Measurements from ENCODE around the gene ANGEL2. TPM values are rescaled to one million over a fixed set of nuclear protein-coding genes. Genes with fewer than 3 reads are reported as not detected.

The ANGEL2 gene
- total RNA-seq, 1 donor from 2014 or later, result 45.2 TPM

- H3K36me3 Mint-ChIP-seq, result peaks cover 27% of the 10 kb centered on the region
- no peaks in the 10 kb centered on the region for H3K4me1 Mint-ChIP-seq
- DNase-seq (ENCODE audit: low spot score in 2 of 2, unreplicated experiment in 2 of 2), result no peak
- no peaks in the 10 kb centered on the region for H3K9me3 Mint-ChIP-seq
- peak overlapping the region; percentile 27 for H3K27ac Mint-ChIP-seq
- TF ChIP-seq CTCF (IDR thresholded peaks at IDR 0.05; ENCODE audit: unreplicated experiment), result no peak
- no peak overlapping the region for H3K4me3 Mint-ChIP-seq
- H3K27me3 Mint-ChIP-seq (ENCODE audit: low read depth), result no peaks in the 10 kb centered on the region
Measured at GRCh38 chr1:212987702-212988322, 27.9 kb downstream of the ANGEL2 start.

- DNase-seq (ENCODE audit: low spot score in 2 of 2, unreplicated experiment in 2 of 2), result no peak
- no peak overlapping the region for H3K27ac Mint-ChIP-seq
- H3K27me3 Mint-ChIP-seq (ENCODE audit: low read depth), result no peaks in the 10 kb centered on the region
- no peaks in the 10 kb centered on the region for H3K9me3 Mint-ChIP-seq
- H3K4me3 Mint-ChIP-seq, result no peak overlapping the region
- peaks cover 3% of the 10 kb centered on the region for H3K4me1 Mint-ChIP-seq
- peaks cover 21% of the 10 kb centered on the region for H3K36me3 Mint-ChIP-seq
- no peak for TF ChIP-seq CTCF (IDR thresholded peaks at IDR 0.05; ENCODE audit: unreplicated experiment)
Measured at GRCh38 chr1:212986551-212986950, 29.1 kb downstream of the ANGEL2 start.

GRCh38 chr1:212984522-212985291, 31.0 kb downstream of the ANGEL2 start:
- no peak for TF ChIP-seq CTCF (IDR thresholded peaks at IDR 0.05; ENCODE audit: unreplicated experiment)
- Mint-ChIP-seq H3K27ac (peak overlapping the region; percentile 10), H3K4me3 (no peak overlapping the region), H3K27me3 (ENCODE audit: low read depth) (no peaks in the 10 kb centered on the region), H3K9me3 (no peaks in the 10 kb centered on the region), H3K4me1 (peaks cover 16% of the 10 kb centered on the region), H3K36me3 (peaks cover 28% of the 10 kb centered on the region)
- DNase-seq (ENCODE audit: low spot score in 2 of 2, unreplicated experiment in 2 of 2), result no peak

- no peaks in the 10 kb centered on the region for H3K9me3 Mint-ChIP-seq
- H3K4me3 Mint-ChIP-seq, result no peak overlapping the region
- TF ChIP-seq CTCF (IDR thresholded peaks at IDR 0.05; ENCODE audit: unreplicated experiment), result no peak
- no peak for DNase-seq (ENCODE audit: low spot score in 2 of 2, unreplicated experiment in 2 of 2)
- H3K4me1 Mint-ChIP-seq, result peaks cover 16% of the 10 kb centered on the region
- H3K36me3 Mint-ChIP-seq, result peaks cover 28% of the 10 kb centered on the region
- H3K27ac Mint-ChIP-seq, result no peak overlapping the region
- no peaks in the 10 kb centered on the region for H3K27me3 Mint-ChIP-seq (ENCODE audit: low read depth)
Measured at GRCh38 chr1:212983482-212983881, 32.2 kb downstream of the ANGEL2 start.

- H3K4me3 Mint-ChIP-seq, result no peak overlapping the region
- no peak for TF ChIP-seq CTCF (IDR thresholded peaks at IDR 0.05; ENCODE audit: unreplicated experiment)
- peaks cover 16% of the 10 kb centered on the region for H3K4me1 Mint-ChIP-seq
- no peak for DNase-seq (ENCODE audit: low spot score in 2 of 2, unreplicated experiment in 2 of 2)
- H3K27ac Mint-ChIP-seq, result no peak overlapping the region
- H3K9me3 Mint-ChIP-seq, result no peaks in the 10 kb centered on the region
- H3K27me3 Mint-ChIP-seq (ENCODE audit: low read depth), result no peaks in the 10 kb centered on the region
- H3K36me3 Mint-ChIP-seq, result peaks cover 29% of the 10 kb centered on the region
Measured at GRCh38 chr1:212982430-212983152, 33.1 kb downstream of the ANGEL2 start.

All from mesothelial cell of epicardium (in vitro differentiated cells).